ENCODE results near the gene FBLN2. TPM values are rescaled to one million over a fixed set of nuclear protein-coding genes. Genes with fewer than 3 reads are reported as not detected.
A peak's percentile ranks its signal among the peaks of the same experiment; 100 is the strongest.
"Not testable (repeated sequence)": the region's sequence is repeated elsewhere in the genome, so short reads cannot be mapped to it uniquely, and the experiment has no call there.

Gene FBLN2
- total RNA-seq, 1 donor from 2014 or later, result 0.91 TPM

DNA sequence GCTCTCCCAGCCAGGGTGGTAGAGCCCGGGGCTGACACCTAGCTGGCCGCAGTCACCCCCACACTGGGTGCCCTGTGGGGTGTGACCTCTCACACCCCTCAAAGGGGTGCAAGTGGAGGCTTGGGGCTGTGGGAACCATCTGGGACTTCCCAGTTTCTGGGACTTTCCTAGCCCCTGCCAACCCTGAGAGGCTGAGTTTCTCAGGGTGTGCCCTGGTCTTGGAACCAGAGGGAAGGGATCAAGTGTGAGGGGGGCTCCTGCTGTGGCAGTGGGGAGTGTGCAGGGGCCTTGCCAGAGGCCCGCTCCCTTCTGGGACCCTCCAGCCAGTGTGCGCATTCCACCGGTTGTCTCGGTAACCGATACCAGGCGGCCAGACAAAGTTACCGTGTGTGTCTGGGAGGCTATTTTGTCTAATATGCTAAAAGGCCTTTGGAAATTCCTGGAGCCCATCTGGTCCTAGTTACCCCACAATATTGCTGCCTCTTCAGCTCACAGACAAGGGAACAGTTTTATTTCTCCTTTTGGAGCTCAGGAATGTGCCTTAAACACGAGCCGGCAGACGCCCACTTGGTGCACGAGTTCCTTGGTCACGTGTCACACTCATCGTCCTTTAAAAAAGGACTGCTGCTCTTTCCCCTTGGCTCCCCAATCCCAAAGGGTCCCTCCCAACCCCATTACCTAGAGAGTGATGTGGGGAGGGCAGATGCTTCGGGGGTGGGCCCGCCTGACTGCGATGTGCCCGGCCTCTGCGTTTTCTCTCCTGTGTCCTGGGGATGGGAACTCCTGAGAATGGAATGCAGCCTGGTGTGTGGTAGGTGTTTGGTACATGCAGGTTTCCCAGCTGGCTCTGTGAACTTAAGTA lies 35.6 kb upstream of the FBLN2 start:
- no peak for DNase-seq (ENCODE audit: low read depth)

DNA sequence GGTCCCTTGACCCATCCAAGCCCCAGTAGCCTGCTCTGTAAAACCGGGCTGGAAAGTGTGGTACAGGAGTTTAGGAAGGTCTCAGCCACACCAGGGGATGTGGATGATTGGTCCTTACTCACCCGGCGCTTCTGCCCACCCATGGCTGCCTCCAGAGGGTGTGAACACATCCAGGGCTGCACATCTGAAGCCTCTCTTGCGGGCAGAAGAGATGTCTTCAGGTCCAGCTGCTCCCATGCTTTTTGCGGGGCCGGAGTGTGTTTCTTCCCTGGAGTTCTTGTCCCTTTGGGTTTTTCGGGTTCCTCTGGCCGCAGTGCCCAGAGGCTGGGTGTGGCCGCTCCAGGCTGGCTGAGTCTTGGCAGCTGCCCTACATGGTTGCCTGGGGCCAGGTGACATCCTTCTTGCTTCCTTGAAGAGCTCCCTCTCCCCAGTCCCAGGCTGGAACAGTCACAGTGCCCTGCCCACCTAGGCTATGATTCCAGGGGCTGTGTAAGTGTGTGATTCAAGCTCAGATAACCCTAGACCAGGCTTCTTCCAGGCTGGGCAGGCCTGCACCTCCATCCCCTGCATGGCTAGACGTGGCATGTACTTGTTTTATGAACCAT lies 34.9 kb upstream of the FBLN2 start:
- DNase-seq (ENCODE audit: low read depth), result no peak

DNA sequence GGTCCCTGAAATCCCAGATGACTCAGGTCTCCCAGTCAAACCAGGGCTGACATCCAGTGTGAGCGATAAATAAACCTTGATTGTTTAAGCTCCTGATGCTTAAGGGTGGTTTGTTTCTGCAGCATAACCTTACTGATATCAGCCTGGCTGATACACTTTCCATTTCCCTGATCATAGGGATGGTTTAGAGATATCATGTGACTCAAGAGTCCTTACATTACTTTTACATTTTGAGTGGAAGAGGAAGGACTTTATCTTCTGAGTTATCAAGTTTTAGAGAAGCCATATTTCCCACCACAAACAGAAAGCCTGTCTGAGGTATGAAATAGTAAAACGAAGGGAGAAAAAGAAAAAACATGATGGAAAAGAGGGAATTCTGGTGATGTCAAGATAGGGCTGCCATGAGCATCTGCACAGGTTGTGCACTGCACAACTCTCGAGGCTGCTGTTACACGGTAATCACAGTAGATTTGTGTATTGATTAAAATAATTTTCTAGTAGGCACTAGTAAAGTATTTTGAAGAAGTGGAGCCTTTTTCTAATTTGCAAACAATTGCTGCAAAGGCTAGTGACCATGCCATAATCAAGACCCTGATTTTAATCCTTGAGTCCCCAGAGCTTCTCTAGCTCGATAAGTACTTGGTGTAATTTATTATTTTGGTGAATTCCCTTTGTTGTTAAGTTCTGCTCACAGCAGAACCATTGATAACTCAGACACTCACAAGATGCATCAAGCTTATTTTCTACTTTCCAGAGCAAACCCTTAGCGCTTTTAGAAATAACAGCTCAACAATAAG lies 34.1 kb upstream of the FBLN2 start:
- DNase-seq (ENCODE audit: low read depth), result no peak

DNA sequence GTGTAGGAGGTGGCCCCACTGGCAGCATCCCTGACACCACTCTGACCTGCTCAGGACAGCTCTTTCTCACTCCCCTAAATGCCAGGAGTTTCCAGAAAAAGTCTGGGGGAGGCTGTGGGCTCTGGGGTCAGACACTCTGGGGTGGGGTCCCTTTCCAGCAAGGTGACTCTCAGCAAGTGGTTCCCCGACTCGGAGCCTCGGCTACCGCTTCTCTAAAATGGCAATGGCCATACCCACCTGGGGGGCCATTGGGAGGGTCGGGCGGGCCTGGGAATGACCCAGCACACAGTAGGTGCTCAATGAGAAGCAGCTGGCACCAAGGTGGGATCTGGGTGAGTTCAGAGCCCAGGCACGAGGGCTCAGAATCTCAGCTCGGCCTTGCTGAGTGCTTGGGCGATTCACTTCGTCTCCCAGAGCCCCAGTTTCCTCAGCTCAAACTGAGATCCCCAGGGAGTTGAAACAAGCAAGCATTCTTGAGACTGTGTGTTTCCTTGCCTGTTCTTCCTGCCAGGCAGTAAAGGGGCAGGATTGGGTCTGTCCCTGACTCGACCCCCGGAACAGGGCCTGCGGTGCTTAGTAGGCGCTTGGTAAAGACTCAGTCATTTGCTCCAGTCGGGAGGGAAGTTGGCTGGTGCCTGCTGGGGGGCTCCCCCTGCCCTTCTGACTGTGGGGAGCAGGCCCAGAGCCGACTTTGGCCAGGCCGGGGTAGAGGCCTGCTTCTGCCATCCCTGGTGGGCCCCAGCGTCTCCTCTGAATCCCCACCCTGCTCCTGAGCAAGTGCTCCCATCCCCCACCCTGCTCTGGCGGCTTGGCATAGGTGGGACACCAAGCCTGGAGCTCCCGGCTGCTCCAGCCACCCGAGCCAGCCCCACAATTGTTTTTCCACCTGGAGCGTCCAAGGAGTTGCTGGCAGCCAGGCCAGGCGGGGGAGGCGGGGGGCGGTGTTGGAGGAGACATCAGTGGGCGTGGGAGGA lies 32.9 kb upstream of the FBLN2 start:
- no peak for DNase-seq (ENCODE audit: low read depth)

- DNase-seq (ENCODE audit: low read depth), result no peak
Observed at GRCh38 chr3:13516760-13517135, 32.2 kb upstream of the FBLN2 start.

GRCh38 chr3:13517253-13517977 lies 31.5 kb upstream of the FBLN2 start:
- no peak for DNase-seq (ENCODE audit: low read depth)

DNA sequence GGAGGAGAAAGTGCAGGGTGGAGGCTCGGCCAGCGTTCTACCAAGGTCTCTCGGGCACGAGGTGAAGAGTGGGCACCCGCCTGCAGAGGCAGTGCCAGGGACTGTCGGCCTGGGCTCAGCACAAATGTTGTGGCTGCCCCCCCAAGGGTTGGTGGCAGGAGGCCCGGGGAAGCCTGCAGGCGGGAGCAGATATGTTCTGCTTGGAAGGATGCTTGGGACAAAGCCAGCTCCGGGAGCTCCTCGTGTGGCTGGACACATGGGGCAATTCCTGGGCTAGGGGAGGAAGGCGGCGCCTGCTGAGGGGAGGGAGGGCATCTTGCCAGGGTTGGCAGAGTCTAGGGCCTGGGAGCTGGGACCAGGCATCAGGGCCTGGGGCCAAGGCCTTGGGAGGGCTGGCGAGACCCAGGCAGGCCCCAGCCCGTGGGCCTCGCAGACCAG lies 30.4 kb upstream of the FBLN2 start:
- DNase-seq (ENCODE audit: low read depth), result no peak

- DNase-seq (ENCODE audit: low read depth), result no peak
Observed at GRCh38 chr3:13519006-13519791, 29.7 kb upstream of the FBLN2 start.

DNA sequence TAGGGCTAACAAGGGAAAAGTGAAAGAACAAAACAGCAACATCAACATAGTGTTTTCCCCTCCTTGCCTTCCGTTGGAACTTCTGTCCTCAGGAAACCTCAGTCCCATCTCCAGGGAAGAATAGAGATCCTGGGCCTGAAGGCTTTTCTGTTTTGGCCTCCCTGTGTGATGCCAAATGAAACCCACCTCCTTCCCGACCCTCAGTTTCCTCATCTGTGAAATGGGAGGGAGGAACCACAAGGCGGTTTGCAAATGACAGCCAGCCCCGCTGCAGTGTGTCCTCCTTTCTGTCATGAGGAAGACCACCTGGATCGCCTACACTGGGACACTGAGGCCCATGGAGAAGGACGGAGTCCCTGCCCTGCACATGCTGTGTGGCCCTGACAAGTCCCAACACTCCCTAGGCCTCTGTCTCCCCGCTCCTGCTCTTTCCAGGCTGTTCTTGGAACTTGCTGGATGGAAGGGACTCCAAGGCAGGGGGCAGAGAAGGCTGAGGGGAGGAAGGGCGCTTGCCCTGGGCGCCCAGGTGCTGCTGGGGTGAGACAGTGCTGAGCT lies 28.5 kb upstream of the FBLN2 start:
- DNase-seq (ENCODE audit: low read depth), result no peak

DNA sequence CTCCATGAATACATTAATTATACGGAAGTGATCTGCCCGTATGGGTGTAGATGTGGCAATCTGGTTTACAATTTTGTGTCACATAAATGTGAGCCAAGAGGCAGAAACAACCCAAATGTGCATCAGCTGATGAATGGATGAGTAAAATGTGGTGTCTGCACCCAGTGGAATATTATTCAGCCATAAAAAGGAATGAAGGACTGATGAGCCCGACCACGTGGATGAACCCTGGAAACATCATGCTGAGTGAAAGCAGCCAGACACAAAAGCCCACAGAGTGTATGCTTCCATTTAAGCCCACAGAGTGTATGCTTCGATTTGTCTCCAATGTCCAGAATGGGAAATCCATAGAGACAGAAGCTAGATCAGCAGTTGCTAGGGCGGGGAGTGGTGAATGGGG lies 27.6 kb upstream of the FBLN2 start:
- no peak for DNase-seq (ENCODE audit: low read depth)

- DNase-seq (ENCODE audit: low read depth), result not testable (repeated sequence)
Observed at GRCh38 chr3:13521749-13522148, 27.2 kb upstream of the FBLN2 start.

DNA sequence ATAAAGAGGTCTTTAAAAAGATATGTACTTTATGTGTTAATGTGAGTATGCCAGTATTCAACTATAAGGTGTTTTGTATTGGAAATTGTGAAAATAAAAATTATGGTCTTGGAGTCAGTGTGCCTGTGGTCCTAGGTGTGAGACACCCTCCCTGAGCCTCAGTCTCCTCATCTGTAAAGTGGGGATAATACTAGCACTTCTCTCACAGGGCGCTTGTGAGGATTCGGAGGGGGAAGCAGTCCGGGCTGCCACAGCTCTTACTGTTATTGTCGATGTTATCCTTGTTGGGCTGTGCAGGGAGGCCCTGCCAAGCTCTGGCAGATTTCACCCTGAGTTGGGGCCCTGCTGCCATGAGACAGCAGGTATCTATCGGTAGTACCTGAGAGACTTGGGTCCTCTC lies 26.7 kb upstream of the FBLN2 start:
- DNase-seq (ENCODE audit: low read depth), result no peak

GRCh38 chr3:13524979-13525669 lies 23.8 kb upstream of the FBLN2 start:
- DNase-seq (ENCODE audit: low read depth), result peak; percentile 40

GRCh38 chr3:13525827-13526625 lies 22.9 kb upstream of the FBLN2 start:
- DNase-seq (ENCODE audit: low read depth), result peak; percentile 3

DNA sequence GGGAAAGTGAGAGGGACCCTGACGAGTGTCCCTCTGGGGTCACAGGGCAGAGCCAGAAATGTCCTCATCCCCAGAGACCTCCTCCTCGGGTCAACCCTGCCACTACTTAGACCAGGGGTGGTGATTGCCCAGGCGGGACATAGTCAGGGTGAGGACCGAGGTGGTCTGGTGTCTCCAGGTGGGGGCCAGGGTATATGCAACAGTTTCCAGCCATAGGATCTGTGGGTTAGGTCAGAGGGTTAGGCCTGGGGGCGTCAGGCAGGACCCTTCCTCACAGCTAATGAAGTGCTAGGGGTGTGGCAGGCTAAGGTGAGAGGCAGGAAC lies 22.3 kb upstream of the FBLN2 start:
- no peak for DNase-seq (ENCODE audit: low read depth)

DNA sequence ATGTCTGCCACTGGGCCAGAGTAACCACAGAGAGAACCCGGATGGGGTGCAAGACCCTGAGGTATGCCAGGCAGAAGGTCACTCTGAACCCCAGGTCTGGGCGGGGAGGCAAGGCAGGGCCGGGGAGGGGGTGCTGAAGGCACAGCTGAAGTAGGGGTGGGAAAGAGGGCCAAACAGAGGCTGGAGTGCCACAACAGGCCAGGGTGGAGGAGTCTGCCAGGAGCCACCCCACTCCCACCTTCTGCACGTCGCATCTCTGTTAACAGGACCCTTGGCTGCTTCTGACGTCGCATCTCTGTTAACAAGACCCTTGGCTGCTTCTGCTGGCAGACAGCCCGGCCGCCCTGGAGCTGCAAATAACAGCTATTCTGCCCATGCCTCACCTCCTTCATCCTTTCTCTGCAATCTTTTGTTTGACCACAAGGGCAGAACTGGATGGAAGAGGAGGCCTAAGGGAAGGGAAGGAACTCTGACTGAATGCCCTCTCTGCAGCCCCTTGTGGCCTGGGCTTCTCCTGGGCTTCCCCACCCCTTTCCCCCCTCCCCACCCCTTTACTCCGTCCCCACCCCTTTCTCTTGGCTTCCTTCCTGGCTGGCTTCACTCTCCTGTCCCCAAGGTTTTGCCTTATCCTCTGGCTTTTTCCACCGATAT lies 20.6 kb upstream of the FBLN2 start:
- DNase-seq (ENCODE audit: low read depth), result peak; percentile 8
